Common myeloid progenitor, CD34-positive (primary cell): ENCODE results near the gene REXO5.

ENCODE experiments used
- CTCF ChIA-PET: fragments of 350-600 bp; sonication (Branson Sonifier 250); formaldehyde crosslinking; loops from one replicate; lab custom pipeline; 2021; ENCODE audit warnings: antibody characterized with exemption; lab: Charles Lee
- POLR2A ChIA-PET: fragments of 350-600 bp; sonication (Branson Sonifier 250); formaldehyde crosslinking; loops from one replicate; lab custom pipeline; 2021; ENCODE audit warnings: antibody characterized with exemption; lab: Charles Lee
- DNase-seq, 3 donors: peaks; one replicate each; pipeline versions ENCODE4 v3.0.0 to v3.0.0-alpha.2; 2013
- H3K27ac ChIP-seq, 2 experiments: 1 replicate in 1 of 2; 2 replicates in 1 of 2; pipeline ENCODE4 v1.7.0; 2013; ENCODE audit warnings: inconsistent platforms in 2 of 2, low read length in 2 of 2, mild to moderate bottlenecking in 2 of 2, low read depth in 1 of 2, moderate library complexity in 1 of 2; ENCODE audit not compliant: severe bottlenecking in 2 of 2, insufficient read depth in 1 of 2, poor library complexity in 1 of 2
- H3K27me3 ChIP-seq, 5 experiments: replicated peaks in 2 of 5; 1 replicate in 3 of 5; 2 replicates in 2 of 5; pipeline versions ENCODE4 v1.6.1 to v1.7.0; 2013; ENCODE audit warnings: low read length in 4 of 5, mild to moderate bottlenecking in 2 of 5, moderate library complexity in 2 of 5, inconsistent platforms in 1 of 5; ENCODE audit not compliant: insufficient read depth in 5 of 5, control insufficient read depth in 4 of 5
- H3K36me3 ChIP-seq, 4 experiments: 1 replicate in 2 of 4; 2 replicates in 2 of 4; pipeline versions ENCODE4 v1.6.1 to v1.7.0; 2013; ENCODE audit warnings: low read length in 3 of 4, control low read depth in 1 of 4, mild to moderate bottlenecking in 1 of 4; ENCODE audit not compliant: control insufficient read depth in 4 of 4, insufficient read depth in 4 of 4
- H3K4me1 ChIP-seq, 4 experiments: 1 replicate in 3 of 4; 2 replicates in 1 of 4; pipeline versions ENCODE4 v1.6.1 to v1.7.1; 2013; ENCODE audit warnings: low read length in 3 of 4, mild to moderate bottlenecking in 3 of 4, control low read depth in 1 of 4, inconsistent platforms in 1 of 4, moderate library complexity in 1 of 4; ENCODE audit not compliant: control insufficient read depth in 4 of 4, insufficient read depth in 4 of 4; ENCODE audit errors: control extremely low read depth in 1 of 4
- H3K4me3 ChIP-seq, 7 experiments: 1 replicate in 4 of 7; 2 replicates in 3 of 7; pipeline versions ENCODE4 v1.5.1 to v1.7.0; 2013; ENCODE audit warnings: mild to moderate bottlenecking in 7 of 7, low read length in 6 of 7, moderate library complexity in 6 of 7, inconsistent platforms in 2 of 7, low read depth in 2 of 7, control low read depth in 1 of 7; ENCODE audit not compliant: insufficient read depth in 4 of 7, control insufficient read depth in 1 of 7; ENCODE audit errors: extremely low read depth in 1 of 7
- H3K9me3 ChIP-seq, 5 experiments: 1 replicate in 4 of 5; 2 replicates in 1 of 5; pipeline versions ENCODE4 v1.6.1 to v1.7.1; 2013; ENCODE audit warnings: low read length in 4 of 5, mild to moderate bottlenecking in 2 of 5, inconsistent platforms in 1 of 5, low read depth in 1 of 5, moderate library complexity in 1 of 5; ENCODE audit not compliant: control insufficient read depth in 4 of 5, insufficient read depth in 2 of 5; ENCODE audit errors: control extremely low read depth in 1 of 5
- WGBS: methylation state at CpG from one replicate; pipeline ENCODE4 v1.1.5; 2013; ENCODE audit not compliant: insufficient coverage; 5-methylcytosine and 5-hydroxymethylcytosine counted together

The REXO5 gene

GRCh38 chr16:20897253-20897897 is 91.0 kb downstream of the REXO5 start:
- CTCF ChIA-PET: interaction anchor here (1.3 to 2.8 kb wide), 2 partner anchors 11 to 48 kb away, joined by 4 to 13 read pairs; no protein-coding TSS in a partner anchor
- POLR2A ChIA-PET: no interaction called here
- WGBS: 100% methylated on average over 3 of the region's 4 CpGs

GRCh38 chr16:20897922-20898321 is 91.6 kb downstream of the REXO5 start:
- Histone ChIP-seq H3K9me3 (no peaks in the 10 kb centered on the region), H3K4me1 (peaks cover 15 to 49% (median 36%) of the 10 kb centered on the region in 4 experiments), H3K27ac (no peak overlapping the region), H3K36me3 (peaks cover 8 to 39% (median 19%) of the 10 kb centered on the region in 4 experiments), H3K4me3 (peak overlapping the region in 1 of 7 experiments; percentile 88), H3K27me3 (no peaks in the 10 kb centered on the region)
- no peak for DNase-seq
- CTCF ChIA-PET: interaction anchor here (1.3 to 2.8 kb wide), 3 partner anchors 10 to 48 kb away, joined by 4 to 13 read pairs (median 6); no protein-coding TSS in a partner anchor
- POLR2A ChIA-PET: no interaction called here
- WGBS: 93% methylated on average over 2 of the region's 3 CpGs

More at GRCh38 chr16:20897253-20897897, 91.0 kb downstream of the REXO5 start:
- peaks cover 8 to 38% (median 21%) of the 10 kb centered on the region in 4 experiments for H3K36me3 ChIP-seq
- no peaks in the 10 kb centered on the region for H3K27me3 ChIP-seq
- no peak overlapping the region for H3K27ac ChIP-seq
- H3K4me3 ChIP-seq: peak overlapping the region in 1 of 7 experiments; percentile 88
- H3K4me1 ChIP-seq: peaks cover 10 to 44% (median 30%) of the 10 kb centered on the region in 4 experiments
- no peaks in the 10 kb centered on the region for H3K9me3 ChIP-seq
- DNase-seq: no peak

GRCh38 chr16:20899071-20899470 is 92.7 kb downstream of the REXO5 start:
- CTCF ChIA-PET: interaction anchor here (1.4 to 2.8 kb wide), 3 partner anchors 9 to 49 kb away, joined by 6 to 13 read pairs (median 6); no protein-coding TSS in a partner anchor
- POLR2A ChIA-PET: interaction anchor here (0.7 kb wide), 1 partner anchor 185 kb away, joined by 3 read pairs; no protein-coding TSS in a partner anchor
- Histone ChIP-seq H3K4me3 (peak overlapping the region in 5 of 7 experiments; percentile 79 to 93 (median 87)), H3K36me3 (peaks cover 4 to 30% (median 14%) of the 10 kb centered on the region in 4 experiments), H3K9me3 (no peaks in the 10 kb centered on the region), H3K27ac (peak overlapping the region in 1 of 2 experiments; percentile 78), H3K4me1 (peaks cover 26 to 61% (median 47%) of the 10 kb centered on the region in 4 experiments), H3K27me3 (no peaks in the 10 kb centered on the region)
- 40% methylated on average over 4 of the region's 5 CpGs for WGBS
- DNase-seq: no peak
